HG03342 (cell line): ENCODE data around the gene LCN10.
A peak's percentile ranks its signal among the peaks of the same experiment; 100 is the strongest.
"Not testable (repeated sequence)": the region's sequence is repeated elsewhere in the genome, so short reads cannot be mapped to it uniquely, and the experiment has no call there.

ENCODE experiments used
- ATAC-seq: cut with Tn5 transposase; IDR thresholded peaks from one replicate; pipeline ENCODE4 v1.9.1; 2021; ENCODE audit warnings: mild to moderate bottlenecking, moderate library complexity; ENCODE audit not compliant: unreplicated experiment

The LCN10 gene

GRCh38 chr9:136742591-136743391, at the start of gene LCN10:
LCN10 (minus strand) TSS chr9:136742940; CDS start chr9:136742903, 37 bp downstream.
- no peak for ATAC-seq

- ATAC-seq = no peak
These were observed 49.0 kb upstream of the LCN10 start for GRCh38 chr9:136791516-136792276.

GRCh38 chr9:136790640-136791515, 48.1 kb upstream of the LCN10 start, which contains the start of gene TMEM141:
TMEM141 (plus strand) TSS chr9:136791344; CDS start chr9:136791371, 27 bp downstream.
- ATAC-seq = peak; percentile 83

DNA sequence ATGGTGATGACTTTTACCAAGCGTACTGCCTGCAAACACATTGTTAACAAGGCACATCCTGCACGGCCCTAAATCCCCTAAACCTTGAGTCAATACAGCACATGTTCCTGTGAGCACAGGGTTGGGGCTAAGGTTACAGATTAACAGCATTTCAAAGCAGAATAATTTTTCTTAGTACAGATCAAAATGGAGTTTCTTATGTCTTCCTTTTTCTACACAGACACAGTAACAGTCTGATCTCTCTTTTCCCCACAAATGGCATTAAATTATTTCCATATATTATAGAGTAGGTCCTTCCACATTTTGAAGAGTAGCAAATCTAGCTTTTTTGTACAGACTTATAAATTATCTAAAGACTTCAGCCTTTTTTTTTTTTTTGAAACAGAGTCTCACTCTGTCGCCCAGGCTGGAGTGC, 46.8 kb upstream of the LCN10 start:
- ATAC-seq = no peak

DNA sequence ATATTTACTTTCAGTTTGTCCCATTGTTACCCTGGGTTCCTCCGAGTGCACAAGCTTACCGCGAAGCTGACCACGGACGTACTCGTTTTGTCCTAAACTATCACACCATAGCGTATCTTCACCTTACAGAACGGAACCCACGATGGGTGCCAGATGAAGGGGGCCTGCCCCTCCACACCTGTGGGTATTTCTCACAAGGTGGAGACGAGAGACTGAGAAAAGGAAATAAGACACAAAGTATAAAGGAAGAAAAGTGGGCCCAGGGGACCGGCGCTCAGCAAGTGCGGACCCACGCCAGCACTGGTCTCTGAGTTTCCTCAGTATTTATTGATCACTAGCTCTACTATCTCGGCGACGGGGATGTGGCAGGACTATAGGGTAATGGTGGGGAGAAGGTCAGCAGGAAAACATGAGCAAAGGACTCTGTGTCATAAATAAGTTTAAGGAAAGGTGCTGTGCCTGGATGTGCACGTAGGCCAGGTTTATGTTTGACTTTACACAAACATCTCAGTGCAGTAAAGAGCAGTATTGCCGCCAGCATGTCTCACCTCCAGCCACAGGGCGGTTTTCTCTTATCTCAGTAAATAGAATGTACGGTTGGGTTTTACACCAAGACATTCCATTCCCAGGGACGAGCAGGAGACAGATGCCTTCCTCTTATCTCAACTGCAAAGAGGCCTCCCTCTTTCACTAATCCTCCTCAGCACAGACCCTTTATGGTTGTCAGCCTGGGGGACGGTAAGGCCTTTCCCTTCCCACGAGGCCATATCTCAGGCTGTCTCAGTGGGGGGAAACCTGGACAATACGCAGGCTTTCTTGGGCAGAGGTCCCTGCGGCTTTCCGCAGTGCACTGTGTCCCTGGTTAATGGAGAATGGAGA, 46.1 kb upstream of the LCN10 start:
- ATAC-seq = not testable (repeated sequence)

GRCh38 chr9:136787690-136788400, 45.1 kb upstream of the LCN10 start:
- ATAC-seq = no peak

DNA sequence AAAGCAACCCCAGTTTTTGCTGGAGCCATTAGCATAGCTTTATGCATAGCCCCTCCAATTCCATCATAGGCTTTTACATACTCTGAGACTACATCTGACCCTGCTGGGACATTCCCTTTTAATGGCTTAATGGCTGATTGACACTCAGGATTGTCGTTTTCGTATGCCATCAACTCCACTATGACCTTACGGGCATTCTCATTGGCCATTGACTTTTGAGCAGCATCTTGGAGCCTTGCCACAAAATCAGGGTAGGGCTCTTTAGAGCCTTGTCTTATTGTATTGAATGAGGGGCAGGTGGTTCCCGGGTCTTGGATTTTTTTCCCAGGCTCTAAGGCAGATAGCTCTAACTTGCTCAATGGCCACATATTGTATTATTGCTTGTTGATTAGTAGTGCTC, 44.2 kb upstream of the LCN10 start:
- ATAC-seq = not testable (repeated sequence)

- no peak for ATAC-seq
These were observed 43.7 kb upstream of the LCN10 start for GRCh38 chr9:136786451-136786850.

- ATAC-seq = not testable (repeated sequence)
These were observed 43.0 kb upstream of the LCN10 start for GRCh38 chr9:136785565-136786355.

DNA sequence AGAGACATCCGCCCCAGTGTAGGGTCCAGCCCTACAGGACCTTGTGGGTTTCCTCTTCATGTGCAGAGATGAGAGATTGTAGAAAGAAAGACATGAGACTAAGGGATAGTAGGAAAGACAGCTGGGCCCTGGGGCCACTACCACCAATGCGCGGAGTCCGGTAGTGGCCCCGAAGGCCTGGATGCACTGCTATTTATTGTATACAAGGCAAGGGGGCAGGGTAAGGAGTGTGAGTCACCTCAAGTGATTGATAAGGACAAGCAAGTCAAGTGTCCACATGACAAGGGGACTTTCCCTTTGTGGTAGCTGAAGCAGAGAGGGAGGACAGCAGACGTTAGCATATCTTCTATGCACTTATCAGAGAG, 42.2 kb upstream of the LCN10 start:
- ATAC-seq = no peak

DNA sequence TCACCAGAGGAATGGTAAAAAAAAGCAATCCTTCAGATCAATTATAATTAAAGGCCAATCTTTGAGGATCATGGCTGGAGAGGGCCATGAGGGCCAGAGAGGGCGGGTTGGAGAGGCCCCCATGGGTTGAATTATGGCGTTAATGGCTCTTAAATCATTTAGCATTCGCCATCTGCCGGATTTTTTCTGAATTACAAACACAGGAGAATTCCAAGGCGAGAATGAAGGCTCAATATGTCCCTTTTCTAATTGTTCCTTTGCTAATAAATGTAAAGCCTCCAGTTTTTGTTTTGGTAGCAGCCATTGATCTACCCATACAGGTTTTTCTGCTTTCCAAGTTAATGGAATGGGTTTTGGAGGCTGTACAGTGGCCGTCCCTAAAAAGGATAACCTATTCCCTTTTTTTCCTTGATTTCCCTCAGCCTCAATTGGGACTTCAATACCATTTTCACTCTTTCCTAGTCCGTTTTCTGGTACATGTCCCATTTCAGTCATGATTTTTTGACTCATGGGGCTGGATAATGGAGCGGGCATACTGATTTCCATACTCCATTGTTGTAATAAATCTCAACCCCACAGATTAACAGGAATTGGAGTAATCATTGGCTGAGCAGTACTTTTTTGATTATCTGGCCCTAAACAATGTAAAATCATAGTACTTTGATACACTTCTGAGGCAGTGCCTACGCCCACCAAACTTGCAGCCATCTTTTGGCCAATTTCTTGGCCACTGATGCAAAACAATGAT, 41.7 kb upstream of the LCN10 start:
- ATAC-seq = no peak

GRCh38 chr9:136782452-136782851, 39.7 kb upstream of the LCN10 start:
- ATAC-seq = no peak

GRCh38 chr9:136779808-136780207, 37.1 kb upstream of the LCN10 start:
- ATAC-seq = no peak

- ATAC-seq = no peak
These were observed 34.6 kb upstream of the LCN10 start for GRCh38 chr9:136777359-136777758.

GRCh38 chr9:136776947-136777346, 34.2 kb upstream of the LCN10 start:
- ATAC-seq = no peak

DNA sequence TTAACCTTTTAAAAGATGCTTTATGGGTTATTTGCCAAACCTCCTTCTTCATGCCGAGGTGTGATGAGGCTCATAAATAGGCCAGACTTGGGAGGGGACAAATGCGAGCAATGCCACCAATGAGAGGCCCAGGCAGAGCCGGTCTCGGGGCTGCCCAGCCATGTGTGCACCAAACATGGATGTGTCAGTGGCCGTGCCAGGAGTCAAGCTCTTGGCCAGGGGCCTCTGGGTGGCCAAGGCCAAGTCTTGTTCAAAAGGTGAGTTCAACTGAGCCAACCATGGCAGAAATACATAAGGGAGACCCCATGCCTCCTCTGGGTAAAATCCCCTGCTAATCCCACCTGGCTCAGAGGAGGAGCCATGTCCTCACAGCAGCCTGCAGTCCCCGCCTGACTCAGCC, 32.5 kb upstream of the LCN10 start:
- ATAC-seq = no peak

GRCh38 chr9:136774416-136775045, 31.8 kb upstream of the LCN10 start:
- no peak for ATAC-seq
